Activated CD8-positive, alpha-beta memory T cell treated with anti-CD3 and anti-CD28 coated beads, Interleukin-2, amount 50 U/mL, for 24 hours (primary cell): ENCODE measurements around the gene ZNF688.
"Not testable (repeated sequence)": the region's sequence is repeated elsewhere in the genome, so short reads cannot be mapped to it uniquely, and the experiment has no call there.

ENCODE experiments used
- DNase-seq: peaks from one replicate; pipeline ENCODE4 v3.0.0-alpha.2; 2020; ENCODE audit errors: extremely low read depth

Gene ZNF688

GRCh38 chr16:30571445-30572322 is at the start of gene ZNF688:
ZNF688 (minus strand) TSS chr16:30571714; CDS start chr16:30571629, 85 bp downstream.
- peak; percentile 88 for DNase-seq

DNA sequence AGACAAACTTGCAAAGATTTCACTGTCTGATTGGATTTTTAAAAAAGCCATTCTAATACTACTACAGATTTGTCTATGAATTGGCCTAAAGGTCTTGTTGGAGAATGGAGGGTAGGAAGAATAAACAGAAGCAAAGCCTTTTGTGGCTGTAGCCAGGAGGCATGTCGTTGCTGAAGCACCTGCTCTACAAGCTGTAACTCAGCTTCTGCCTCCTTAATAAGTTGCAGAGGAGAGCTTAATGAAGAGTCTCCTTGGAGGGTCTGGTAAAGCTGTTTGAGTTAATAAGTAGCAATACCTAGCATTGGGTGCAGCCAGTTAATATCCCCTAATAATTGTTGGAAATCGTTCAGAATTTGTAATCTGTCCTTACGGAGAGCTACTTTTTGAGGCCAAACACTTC is 48.7 kb upstream of the ZNF688 start:
- no peak for DNase-seq

DNA sequence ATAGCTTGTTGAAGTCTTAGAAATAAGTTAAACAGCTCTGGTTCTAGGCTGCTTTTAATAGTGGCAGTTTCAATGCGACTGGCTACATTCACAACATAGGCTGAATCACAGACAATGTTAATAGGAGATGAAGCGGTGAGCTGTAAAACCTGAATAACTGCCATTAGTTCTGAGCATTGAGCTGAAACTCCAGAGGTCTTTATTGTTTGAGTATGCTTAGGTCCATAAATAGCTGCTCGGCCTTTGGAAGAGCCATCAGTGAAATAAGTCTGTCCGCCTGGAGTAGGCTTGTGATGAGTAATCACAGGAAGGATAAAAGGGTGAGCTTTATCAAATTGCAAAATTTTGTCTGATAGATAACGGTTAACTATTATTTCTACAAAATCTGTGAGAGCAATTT is 48.1 kb upstream of the ZNF688 start:
- no peak for DNase-seq

DNA sequence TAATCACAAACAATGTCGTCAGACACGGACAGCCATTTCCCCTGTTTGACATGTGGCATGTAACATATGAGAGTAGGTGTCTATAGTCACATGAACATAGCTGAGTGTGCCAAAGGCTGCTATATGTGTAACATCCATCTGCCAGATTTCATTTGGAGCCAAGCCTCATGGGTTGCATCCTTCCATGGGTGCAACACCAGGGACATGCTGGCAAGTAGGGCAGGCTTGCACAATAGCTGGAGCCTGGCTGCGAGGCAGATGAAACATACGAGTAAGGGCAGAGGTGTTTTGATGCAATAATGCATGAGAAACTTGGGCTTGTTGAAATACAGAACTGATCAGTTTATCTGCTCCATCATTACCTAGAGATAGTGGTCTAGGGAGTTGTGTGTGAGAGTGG is 47.7 kb upstream of the ZNF688 start:
- DNase-seq: no peak

GRCh38 chr16:30615358-30616091 is 44.0 kb upstream of the ZNF688 start:
- peak; percentile 51 for DNase-seq

DNA sequence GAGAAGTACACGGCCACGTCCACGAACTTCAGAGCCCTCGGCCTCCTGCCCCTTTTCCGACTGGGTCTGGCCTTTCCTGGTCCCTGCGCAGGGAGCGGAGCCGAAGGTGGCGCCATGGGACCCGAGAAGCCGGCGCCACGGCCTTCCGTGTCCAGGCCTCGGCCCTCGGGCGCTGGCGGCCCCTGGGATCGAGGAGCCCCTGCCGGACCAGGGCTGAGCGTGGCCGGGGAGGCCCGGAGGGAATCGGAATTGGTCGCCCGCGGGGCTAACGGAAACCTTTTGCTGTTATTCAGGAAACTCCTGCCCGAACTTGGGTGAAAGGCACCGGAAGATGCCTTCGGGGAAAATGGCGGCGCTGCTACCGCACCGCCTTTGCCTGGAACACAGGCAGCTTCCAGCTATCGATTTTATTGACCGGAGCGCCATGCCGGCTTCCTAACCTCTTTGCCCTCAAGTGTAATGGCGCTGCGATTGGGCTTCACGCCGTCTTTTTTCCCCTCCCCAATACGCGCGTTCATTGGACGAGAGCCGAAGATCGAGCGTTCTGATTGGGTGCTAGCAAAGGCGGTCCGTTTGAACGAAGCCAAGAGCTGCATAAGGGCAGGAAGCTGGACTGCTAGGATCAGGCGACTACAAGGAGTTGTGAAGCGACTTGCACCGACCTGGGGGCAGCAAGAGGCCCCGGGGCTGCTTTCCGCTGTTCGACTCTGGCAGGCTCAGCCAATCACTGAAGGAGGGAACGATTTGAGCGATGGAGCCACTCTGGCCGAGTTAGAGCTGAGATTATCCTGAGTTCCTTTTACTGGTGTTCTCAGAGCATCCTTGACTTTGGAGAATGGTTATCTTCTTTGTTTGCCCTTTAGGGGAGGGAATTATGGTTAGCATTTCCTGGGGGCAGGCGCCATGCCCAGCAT is 38.7 kb upstream of the ZNF688 start, which contains the start of gene ZNF689:
Gene ZNF689 (minus strand): TSS at position 464 of the 914 bp plus-strand sequence. CDS start 348 bp downstream, at position 116.
- DNase-seq: peak; percentile 85

DNA sequence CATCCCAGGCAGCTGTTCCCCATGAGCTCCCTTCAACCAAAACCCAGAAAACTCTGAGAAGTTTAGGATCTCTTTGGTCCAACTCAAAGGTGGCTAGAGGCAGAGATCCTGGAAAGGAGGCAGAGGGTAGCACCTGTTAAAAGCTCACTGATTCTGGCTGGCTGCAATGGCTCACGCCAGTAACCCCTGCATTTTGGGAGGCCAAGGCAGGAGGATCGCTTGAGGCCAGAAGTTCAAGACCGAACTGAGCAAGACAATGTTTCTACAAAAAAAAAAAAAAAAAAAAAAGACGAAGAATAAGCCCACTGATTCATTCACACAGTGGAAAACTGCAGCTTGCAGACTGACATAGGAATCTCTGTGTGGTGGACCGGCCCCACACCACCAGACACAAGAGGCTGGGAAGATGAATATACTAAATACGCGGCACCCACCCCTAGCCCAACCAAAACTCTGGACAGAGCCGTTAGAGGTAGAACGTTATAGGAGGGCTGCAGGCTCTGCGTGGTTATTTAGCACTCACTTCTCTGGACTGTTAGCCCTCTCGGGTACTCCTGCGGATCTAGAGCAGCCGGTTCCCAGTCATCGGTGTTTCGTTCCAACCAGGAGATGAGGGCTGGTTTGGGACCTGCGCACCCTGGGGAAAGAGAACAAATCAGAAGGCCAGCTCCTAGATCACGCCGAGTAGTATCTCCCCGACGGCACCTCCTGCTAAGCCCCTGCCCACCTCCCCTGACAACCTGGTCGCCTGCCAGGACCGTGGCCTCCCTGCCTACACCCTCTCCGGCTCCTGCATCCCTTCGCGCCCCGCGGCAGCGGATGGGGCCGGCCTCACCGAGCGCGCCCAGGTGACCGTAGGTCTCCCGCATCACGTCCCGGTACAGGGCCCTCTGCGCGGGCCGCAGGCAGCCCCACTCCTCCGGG is 37.8 kb upstream of the ZNF688 start:
- no peak for DNase-seq

DNA sequence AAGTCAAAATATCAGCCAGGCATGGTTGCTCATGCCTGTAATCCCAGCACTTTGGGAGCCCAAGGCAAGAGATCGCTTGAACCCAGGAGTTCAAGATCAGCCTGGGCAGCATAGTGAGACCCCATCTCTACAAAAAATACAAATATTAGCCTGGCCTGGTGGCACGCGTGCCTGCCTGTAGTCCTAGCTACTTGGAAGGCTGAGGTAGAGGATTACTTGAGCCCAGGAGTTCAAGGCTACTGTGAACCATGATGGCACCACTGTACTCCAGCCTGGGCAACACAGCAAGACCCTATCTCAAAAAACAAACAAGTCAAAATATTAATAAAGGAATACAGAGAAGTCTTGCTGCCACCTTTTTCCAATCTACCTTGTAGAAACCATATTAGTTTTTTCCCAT is 34.5 kb upstream of the ZNF688 start:
- DNase-seq: no peak

DNA sequence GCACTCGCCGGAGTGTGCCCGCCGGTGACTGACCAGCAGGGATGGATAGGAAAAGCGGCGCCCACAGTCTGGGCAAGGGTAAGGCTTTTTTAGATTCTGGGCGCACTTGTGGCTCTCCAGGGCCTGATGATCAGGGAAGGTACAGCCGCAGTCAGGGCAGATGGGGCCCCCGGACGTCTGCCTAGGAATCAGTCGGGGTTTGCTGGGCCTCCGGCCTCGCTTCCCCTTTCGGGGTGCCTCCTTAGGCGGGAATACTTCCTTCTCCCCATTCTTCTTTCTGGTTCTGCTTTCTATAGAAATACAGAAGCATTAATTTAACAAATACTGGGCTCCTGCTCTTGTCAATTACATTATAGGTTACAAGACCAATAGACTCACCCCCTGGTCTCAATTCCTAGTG is 33.6 kb upstream of the ZNF688 start:
- DNase-seq: no peak

DNA sequence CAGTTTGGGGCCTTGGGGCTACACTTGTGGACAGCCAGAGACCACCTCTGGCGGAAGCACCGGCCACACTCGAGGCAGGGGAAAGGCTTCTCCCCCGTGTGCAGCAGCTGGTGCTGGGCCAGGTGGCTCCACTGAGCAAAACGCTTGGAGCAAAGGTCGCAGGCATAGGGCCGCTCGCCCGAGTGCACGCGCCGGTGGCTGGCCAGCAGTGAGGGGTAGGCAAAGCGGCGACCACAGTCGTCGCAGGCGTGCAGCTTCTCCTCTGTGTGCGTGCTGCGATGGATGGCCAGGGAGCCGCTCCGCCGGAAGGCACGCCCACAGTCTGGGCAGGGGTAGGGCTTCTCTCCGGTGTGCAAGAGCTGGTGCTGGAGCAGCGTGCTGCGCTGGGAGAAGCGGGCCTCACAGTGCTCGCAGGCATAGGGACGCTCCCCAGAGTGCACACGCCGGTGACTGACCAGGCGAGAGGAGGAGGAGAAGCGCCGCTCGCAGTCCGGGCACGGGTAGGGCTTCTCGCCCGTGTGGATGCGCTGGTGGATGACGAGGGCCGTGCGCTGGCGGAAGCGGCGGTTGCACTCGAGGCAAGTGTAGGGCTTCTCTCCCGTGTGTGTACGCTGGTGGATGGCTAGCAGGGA is 32.9 kb upstream of the ZNF688 start:
- no peak for DNase-seq

- DNase-seq: no peak
Measured at GRCh38 chr16:30603945-30604315, 32.4 kb upstream of the ZNF688 start.

DNA sequence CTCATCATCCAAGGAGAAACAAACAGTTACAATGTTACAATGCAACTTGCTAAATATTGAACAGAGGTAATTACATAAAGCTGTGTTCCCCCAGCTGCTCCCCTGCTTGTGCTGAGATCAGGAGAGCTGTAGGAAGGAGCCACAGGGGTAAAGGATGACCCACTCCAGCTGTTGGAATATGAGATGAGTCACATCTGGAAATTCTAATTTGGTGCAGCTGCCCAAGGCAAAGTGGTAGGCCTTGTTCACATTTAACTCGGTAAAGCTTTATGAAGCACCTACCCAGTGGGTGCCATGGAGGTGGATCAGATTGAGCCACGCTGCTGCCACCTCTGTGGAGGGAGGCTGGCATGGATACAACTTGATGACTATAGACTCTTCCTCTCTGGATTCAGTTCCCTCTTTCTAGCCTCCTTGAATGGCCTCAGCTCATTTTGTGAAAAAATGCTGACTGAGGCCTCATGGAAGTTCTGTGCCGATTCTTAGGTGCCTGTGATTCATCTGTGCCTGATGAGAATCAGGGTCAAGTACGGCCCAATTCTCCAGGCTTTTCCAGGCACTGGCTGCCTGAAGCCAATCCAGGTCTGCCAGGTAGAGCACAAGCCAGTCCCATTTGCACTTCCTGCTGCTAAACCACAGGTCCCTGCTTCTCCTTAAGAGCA is 31.2 kb upstream of the ZNF688 start:
- no peak for DNase-seq

- no peak for DNase-seq
Measured at GRCh38 chr16:30601966-30602365, 30.5 kb upstream of the ZNF688 start.

DNA sequence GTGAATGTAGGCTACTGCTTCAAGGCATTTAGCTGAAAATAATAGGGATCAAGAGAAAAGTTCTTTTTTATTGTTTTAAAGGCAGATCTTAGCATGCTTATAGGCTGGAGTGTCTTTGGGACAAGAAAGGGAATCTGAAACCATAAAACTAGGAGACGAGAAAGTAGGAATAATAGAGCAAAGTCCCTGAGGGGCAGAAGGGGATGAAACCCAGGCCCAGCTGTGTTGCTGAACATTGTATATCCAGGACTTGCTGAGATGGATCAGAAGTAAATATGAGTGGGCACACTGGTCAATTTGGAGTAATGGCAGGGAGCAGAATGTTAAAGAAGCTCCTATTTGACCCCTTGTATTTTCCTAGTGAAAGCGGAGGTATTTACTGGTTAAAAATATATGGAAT is 29.4 kb upstream of the ZNF688 start:
- no peak for DNase-seq

GRCh38 chr16:30600215-30600614 is 28.7 kb upstream of the ZNF688 start:
- no peak for DNase-seq

- DNase-seq: no peak
Measured at GRCh38 chr16:30592871-30593270, 21.4 kb upstream of the ZNF688 start.

DNA sequence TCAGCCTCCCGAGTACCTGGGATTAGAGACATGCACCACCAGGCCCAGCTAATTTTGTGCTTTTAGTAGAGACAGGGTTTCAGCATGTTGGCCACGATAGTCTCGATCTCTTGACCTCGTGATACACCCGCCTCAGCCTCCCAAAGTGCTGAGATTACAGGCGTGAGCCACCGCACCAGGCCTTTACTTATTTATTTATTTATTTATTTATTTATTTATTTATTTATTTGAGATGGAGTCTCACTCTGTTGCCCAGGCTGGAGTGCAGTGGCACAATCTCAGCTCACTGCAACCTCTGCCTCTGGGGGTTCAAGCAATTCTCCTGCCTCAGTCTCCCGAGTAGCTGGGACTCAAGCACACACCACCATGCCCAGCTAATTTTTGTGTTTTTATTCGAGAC is 19.4 kb upstream of the ZNF688 start:
- not testable (repeated sequence) for DNase-seq

DNA sequence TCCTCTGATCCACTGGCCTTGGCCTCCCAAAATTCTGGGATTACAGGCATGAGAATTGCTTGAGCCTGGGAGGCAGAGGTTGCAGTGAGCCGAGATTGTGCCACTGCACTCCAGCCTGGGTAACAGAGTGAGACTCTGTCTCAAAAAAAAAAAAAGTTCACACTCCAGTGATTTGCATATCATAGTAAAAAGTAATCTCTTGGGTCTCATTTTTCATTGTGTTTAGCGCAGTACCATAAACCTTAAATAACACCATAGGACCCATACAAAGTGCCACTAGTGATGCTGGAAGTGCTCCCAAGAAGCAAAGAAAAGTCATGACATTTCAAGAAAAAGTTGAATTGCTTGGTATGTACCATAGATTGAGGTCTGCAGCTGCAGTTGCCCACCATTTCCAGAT is 18.1 kb upstream of the ZNF688 start:
- DNase-seq: not testable (repeated sequence)

GRCh38 chr16:30588651-30589050 is 17.1 kb upstream of the ZNF688 start:
- DNase-seq: no peak
